Tibial nerve (tissue), 4 donors: Measurements from ENCODE around the gene MYLIP. TPM values are rescaled to one million over a fixed set of nuclear protein-coding genes. Genes with fewer than 3 reads are reported as not detected.
A peak's percentile ranks its signal among the peaks of the same experiment; 100 is the strongest.

Source experiments
- DNase-seq, 2 donors: peaks; one replicate each; pipeline ENCODE4 v3.0.0-alpha.2; 2019; ENCODE audit warnings: low spot score in 2 of 2
- H3K27ac ChIP-seq, 4 donors: fragments of 200-600 bp; sonication (generic) in 3 of 4; one replicate each; pipeline ENCODE4 v1.5.1; 2017 to 2019; ENCODE audit warnings: mild to moderate bottlenecking in 1 of 4
- H3K27me3 ChIP-seq, 2 donors: fragments of 200-600 bp; sonication (generic) in 1 of 2; one replicate each; pipeline versions ENCODE4 v1.5.1 to v1.6.0; 2017 to 2019
- H3K36me3 ChIP-seq, 3 donors: fragments of 200-600 bp; sonication (generic); one replicate each; pipeline ENCODE4 v1.5.1; 2018 to 2019
- H3K4me1 ChIP-seq, 4 donors: fragments of 200-600 bp; sonication (generic) in 3 of 4; one replicate each; pipeline ENCODE4 v1.5.1; 2017 to 2019
- H3K4me3 ChIP-seq, 4 donors: fragments of 200-600 bp; sonication (generic) in 3 of 4; one replicate each; pipeline ENCODE4 v1.5.1; 2017 to 2019; ENCODE audit warnings: mild to moderate bottlenecking in 1 of 4, moderate library complexity in 1 of 4
- H3K9me3 ChIP-seq, 4 donors: fragments of 200-600 bp; sonication (generic) in 3 of 4; one replicate each; pipeline ENCODE4 v1.5.1; 2017 to 2019
- EP300 ChIP-seq, 2 donors: sonication (generic); formaldehyde crosslinking; IDR thresholded peaks; one replicate each; pipeline ENCODE4 v1.6.1; 2017; ENCODE audit warnings: antibody characterized with exemption in 2 of 2, mild to moderate bottlenecking in 1 of 2
- POLR2A ChIP-seq, 2 donors: fragments of 450-650 bp; IDR thresholded peaks; one replicate each; pipeline ENCODE4 v1.6.1; 2017; ENCODE audit warnings: antibody characterized with exemption in 2 of 2, mild to moderate bottlenecking in 2 of 2, moderate library complexity in 2 of 2
- WGBS, 2 donors: methylation state at CpG; one replicate each; pipeline ENCODE4 v1.1.5; 2018; 5-methylcytosine and 5-hydroxymethylcytosine counted together
- total RNA-seq, 4 donors: library from RNA; depleted of rRNA; stranded (reverse); fragments of >200 nt; gene quantifications; one replicate each; pipeline ENCODE4 v1.1.0, GENCODE V29; 2016
- TF ChIP-seq, protein P1 (sequence below), 5 experiments: fragments of 200-600 bp in 3 of 5; fragments of 450-650 bp in 2 of 5; sonication (generic) in 3 of 5; IDR thresholded peaks; one replicate each; pipeline ENCODE4 v1.5.1; 2016 to 2019; ENCODE audit warnings: antibody characterized with exemption in 5 of 5, mild to moderate bottlenecking in 3 of 5, moderate library complexity in 2 of 5

Gene MYLIP
- 10 to 100 TPM; 23.4 to 43.3 (median 29.7) TPM for total RNA-seq

- TF ChIP-seq, protein P1, sequence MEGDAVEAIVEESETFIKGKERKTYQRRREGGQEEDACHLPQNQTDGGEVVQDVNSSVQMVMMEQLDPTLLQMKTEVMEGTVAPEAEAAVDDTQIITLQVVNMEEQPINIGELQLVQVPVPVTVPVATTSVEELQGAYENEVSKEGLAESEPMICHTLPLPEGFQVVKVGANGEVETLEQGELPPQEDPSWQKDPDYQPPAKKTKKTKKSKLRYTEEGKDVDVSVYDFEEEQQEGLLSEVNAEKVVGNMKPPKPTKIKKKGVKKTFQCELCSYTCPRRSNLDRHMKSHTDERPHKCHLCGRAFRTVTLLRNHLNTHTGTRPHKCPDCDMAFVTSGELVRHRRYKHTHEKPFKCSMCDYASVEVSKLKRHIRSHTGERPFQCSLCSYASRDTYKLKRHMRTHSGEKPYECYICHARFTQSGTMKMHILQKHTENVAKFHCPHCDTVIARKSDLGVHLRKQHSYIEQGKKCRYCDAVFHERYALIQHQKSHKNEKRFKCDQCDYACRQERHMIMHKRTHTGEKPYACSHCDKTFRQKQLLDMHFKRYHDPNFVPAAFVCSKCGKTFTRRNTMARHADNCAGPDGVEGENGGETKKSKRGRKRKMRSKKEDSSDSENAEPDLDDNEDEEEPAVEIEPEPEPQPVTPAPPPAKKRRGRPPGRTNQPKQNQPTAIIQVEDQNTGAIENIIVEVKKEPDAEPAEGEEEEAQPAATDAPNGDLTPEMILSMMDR (IDR thresholded peaks at IDR 0.05) = peak; percentile 74 to 87 (median 80)
- TF ChIP-seq POLR2A (IDR thresholded peaks at IDR 0.05) (peak; percentile 96 to 100), EP300 (IDR thresholded peaks at IDR 0.05) (peak; percentile 39 to 100)
- H3K4me1 ChIP-seq = peaks cover 0 to 35% (median 28%) of the 10 kb centered on the region in 4 donors
- H3K9me3 ChIP-seq = no peaks in the 10 kb centered on the region
- H3K27me3 ChIP-seq = no peaks in the 10 kb centered on the region
- H3K4me3 ChIP-seq = peak within 1 kb of the TSS; percentile 80 to 98 (median 90)
- H3K36me3 ChIP-seq = no peaks in the 10 kb centered on the region
- peak; percentile 96 to 98 for DNase-seq
- WGBS, 2 donors = 1% methylated on average over 37 to 69 of the region's 95 CpGs
- H3K27ac ChIP-seq = peak within 1 kb of the TSS; percentile 87 to 99 (median 94)
Observed at GRCh38 chr6:16128759-16129622, at the start of gene MYLIP. TSS of gene MYLIP (plus strand) at chr6:16129086. CDS start at chr6:16129323, 237 bp downstream.

DNA sequence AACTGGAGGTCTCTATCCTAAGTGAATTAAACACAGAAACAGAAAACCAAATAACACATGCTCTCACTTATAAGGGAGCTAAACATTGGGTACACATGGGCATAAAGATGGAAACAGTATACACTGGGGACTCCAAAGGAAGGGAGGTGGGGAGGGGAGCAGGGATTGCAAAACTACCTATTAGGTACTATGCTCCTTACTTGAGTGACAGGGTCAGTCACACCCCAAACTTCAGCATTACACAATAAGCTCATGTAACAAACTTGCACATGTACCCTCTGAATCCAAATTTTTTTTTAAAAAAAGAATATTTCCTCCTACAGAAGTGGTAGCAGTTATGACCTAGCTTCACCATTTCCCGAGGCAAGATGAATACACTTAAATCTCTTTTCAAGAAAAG is 49.5 kb upstream of the MYLIP start:
- H3K4me1 ChIP-seq = peaks cover 0 to 10% (median 2%) of the 10 kb centered on the region in 4 donors
- TF ChIP-seq EP300 (IDR thresholded peaks at IDR 0.05) = no peak
- H3K36me3 ChIP-seq = no peaks in the 10 kb centered on the region
- no peak for DNase-seq
- no peak overlapping the region for H3K27ac ChIP-seq
- no peaks in the 10 kb centered on the region for H3K9me3 ChIP-seq
- 23 to 59% methylated on average over 1 of the region's 1 CpG for WGBS, 2 donors
- H3K4me3 ChIP-seq = no peak overlapping the region
- H3K27me3 ChIP-seq = no peaks in the 10 kb centered on the region

- DNase-seq = no peak
- Histone ChIP-seq H3K4me1 (peaks cover 0 to 10% (median 2%) of the 10 kb centered on the region in 4 donors), H3K36me3 (no peaks in the 10 kb centered on the region), H3K4me3 (no peak overlapping the region), H3K9me3 (no peaks in the 10 kb centered on the region), H3K27me3 (no peaks in the 10 kb centered on the region), H3K27ac (peak overlapping the region in 1 of 4 donors; percentile 1)
- TF ChIP-seq EP300 (IDR thresholded peaks at IDR 0.05) (no peak), POLR2A (IDR thresholded peaks at IDR 0.05) (no peak)
- TF ChIP-seq, protein P1 (IDR thresholded peaks at IDR 0.05) = no peak
- 47 to 52% methylated on average over 1 of the region's 1 CpG for WGBS, 2 donors
Observed at GRCh38 chr6:16080204-16080603, 48.7 kb upstream of the MYLIP start.

DNA sequence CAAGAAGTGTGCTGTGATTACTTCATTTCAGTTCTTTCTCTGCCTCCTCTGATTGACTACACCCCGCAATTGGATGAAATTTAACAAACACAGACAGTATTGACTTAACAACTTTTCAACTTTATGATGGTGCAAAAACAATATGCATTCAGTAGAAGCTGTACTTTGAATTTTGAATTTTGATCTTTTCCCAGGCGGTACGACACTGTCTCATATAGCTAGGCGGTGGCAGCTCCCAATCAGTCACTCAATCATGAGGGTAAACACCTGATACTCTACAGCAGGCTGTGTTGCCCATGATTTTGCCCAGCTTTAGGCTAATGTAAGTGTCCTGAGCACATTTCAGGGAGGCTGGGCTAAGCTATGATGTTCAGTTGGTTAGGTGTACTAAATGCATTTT is 47.6 kb upstream of the MYLIP start:
- 94 to 100% methylated on average over 4 of the region's 4 CpGs for WGBS, 2 donors
- H3K4me1 ChIP-seq = peaks cover 0 to 10% (median 2%) of the 10 kb centered on the region in 4 donors

DNA sequence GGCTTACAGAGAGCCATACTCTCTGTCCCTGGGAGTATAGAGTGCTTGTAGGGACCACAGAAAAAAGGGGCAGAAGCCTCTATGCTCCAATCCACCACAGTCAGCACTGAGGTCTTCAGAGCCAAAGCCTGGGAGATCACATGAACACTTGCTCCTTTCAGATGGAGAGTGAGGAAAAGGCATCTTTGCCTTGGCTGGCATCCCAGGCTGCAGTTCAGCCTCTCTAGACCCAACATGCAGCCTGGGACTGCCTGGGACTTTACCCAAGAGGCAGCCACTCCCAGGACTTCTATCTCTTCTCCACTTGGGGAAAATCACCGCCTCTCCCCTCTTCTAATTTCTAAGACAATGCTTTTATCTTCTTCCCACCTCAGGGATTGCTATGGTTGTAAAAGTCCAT is 46.5 kb upstream of the MYLIP start:
- WGBS, 2 donors = 68 to 81% methylated on average over 1 of the region's 1 CpG
- Histone ChIP-seq H3K4me3 (no peak overlapping the region), H3K27me3 (no peaks in the 10 kb centered on the region), H3K27ac (no peak overlapping the region), H3K9me3 (no peaks in the 10 kb centered on the region), H3K36me3 (no peaks in the 10 kb centered on the region), H3K4me1 (peaks cover 0 to 10% (median 2%) of the 10 kb centered on the region in 4 donors)
- no peak for TF ChIP-seq POLR2A (IDR thresholded peaks at IDR 0.05)
- TF ChIP-seq EP300 (IDR thresholded peaks at IDR 0.05) = no peak
- TF ChIP-seq, protein P1 (IDR thresholded peaks at IDR 0.05) = no peak
- no peak for DNase-seq

More for the DNA sequence above, 47.6 kb upstream of the MYLIP start:
- DNase-seq = no peak
- no peaks in the 10 kb centered on the region for H3K9me3 ChIP-seq
- no peak overlapping the region for H3K4me3 ChIP-seq
- no peaks in the 10 kb centered on the region for H3K27me3 ChIP-seq
- no peaks in the 10 kb centered on the region for H3K36me3 ChIP-seq
- TF ChIP-seq EP300 (IDR thresholded peaks at IDR 0.05) (no peak), POLR2A (IDR thresholded peaks at IDR 0.05) (no peak)
- TF ChIP-seq, protein P1 (IDR thresholded peaks at IDR 0.05) = no peak
- H3K27ac ChIP-seq = no peak overlapping the region
